Stimulated activated CD4-positive, alpha-beta T cell treated with anti-CD3 and anti-CD28 coated beads, TNF-alpha, amount 100 ng/mL, for 1 hour (primary cell): ENCODE data around the gene TMEM52.

ENCODE experiments used
- DNase-seq, 3 donors: peaks; one replicate each; pipeline ENCODE4 v3.0.0-alpha.2; 2020; ENCODE audit warnings: low read depth in 3 of 3, low spot score in 1 of 3

The TMEM52 gene

GRCh38 chr1:1876335-1876930 is 42.6 kb downstream of the TMEM52 start:
- DNase-seq, result no peak

GRCh38 chr1:1875932-1876331 is 43.1 kb downstream of the TMEM52 start:
- DNase-seq, result no peak

GRCh38 chr1:1874901-1875300 is 44.2 kb downstream of the TMEM52 start:
- no peak for DNase-seq

GRCh38 chr1:1873186-1873585 is 45.9 kb downstream of the TMEM52 start:
- no peak for DNase-seq

- DNase-seq, result no peak
Observed at GRCh38 chr1:1872329-1872994, 46.6 kb downstream of the TMEM52 start.

GRCh38 chr1:1869469-1869868 is 49.6 kb downstream of the TMEM52 start:
- no peak for DNase-seq
